Activated CD8-positive, alpha-beta memory T cell treated with anti-CD3 and anti-CD28 coated beads for 48 hours (primary cell): ENCODE data around the gene LNX2.

Experiments
- DNase-seq, 3 experiments: peaks; one replicate each; pipeline ENCODE4 v3.0.0-alpha.2; 2020; ENCODE audit warnings: low read depth in 2 of 3, low spot score in 2 of 3

The LNX2 gene

DNA sequence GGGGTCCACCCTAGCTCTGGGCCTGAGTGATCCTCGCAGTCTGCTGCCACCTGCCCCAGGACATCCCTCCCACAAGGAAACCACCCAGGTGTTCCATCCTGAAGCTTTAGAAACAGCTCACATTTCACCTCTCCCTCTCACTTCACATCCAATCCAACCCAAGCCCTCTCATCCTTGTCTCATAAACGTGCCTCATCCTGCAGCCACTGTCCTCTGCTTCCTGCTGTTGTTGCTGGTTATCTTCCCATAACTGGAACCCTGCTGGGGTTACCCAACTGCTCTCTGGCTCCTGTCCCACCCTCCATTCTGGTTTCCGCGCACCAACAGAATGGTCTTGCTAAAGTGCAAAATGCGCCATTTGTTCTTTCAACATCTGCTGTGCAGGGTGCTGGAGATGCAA is 110.2 kb downstream of the LNX2 start:
- DNase-seq = no peak

DNA sequence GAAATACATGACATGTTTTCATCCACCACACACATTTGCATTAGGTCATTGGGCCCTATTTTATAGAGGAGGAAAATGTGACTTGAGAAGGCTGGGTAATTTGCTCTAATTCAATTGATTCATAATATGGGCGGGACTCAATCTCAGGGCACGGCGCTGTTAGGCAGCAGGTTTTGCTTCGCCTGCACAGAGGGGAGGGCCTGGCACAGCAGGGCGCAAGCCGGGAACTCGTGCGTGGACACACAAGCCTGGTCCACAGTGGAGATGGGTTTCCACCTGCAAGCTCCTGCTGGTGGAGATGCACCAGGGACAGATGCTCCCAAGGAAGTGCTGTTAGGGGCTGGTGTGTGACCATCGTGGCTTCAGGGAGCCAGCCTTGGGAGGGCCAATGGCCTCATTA is 111.5 kb downstream of the LNX2 start:
- no peak for DNase-seq

DNA sequence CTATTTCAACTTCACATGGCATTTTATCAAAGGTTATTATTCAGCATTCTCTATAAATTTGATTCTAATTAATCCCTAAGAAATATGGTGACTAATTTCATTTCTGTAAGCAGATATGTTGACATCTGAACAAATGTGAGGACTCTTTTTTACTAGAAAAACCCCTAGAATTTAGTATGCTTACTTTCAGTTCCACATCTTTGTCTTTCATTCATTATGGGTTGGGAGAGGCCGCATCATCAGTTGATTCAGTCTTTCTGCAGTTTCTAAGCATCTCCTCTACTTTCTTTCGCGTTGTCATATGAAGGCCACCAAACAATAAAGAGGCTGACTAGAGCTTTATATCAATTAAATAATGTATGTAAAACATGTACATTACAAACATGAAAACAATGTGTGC is 114.5 kb downstream of the LNX2 start:
- DNase-seq = no peak

DNA sequence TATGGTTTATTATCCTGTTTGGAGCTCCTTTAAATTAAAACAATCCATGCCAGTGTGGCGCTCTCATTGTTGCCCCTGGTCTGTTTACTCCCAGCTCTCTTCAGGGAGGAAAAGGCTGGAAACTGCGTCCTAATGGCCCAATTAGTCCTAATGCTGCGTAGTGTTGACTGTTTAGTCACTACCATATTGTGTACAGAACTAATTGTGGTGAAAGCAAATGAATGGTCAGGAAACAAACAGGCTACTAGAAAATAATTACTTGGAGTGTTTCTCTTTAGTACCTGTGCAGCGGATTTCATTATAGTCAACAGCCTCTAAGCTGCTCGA is 115.5 kb downstream of the LNX2 start:
- DNase-seq = no peak

DNA sequence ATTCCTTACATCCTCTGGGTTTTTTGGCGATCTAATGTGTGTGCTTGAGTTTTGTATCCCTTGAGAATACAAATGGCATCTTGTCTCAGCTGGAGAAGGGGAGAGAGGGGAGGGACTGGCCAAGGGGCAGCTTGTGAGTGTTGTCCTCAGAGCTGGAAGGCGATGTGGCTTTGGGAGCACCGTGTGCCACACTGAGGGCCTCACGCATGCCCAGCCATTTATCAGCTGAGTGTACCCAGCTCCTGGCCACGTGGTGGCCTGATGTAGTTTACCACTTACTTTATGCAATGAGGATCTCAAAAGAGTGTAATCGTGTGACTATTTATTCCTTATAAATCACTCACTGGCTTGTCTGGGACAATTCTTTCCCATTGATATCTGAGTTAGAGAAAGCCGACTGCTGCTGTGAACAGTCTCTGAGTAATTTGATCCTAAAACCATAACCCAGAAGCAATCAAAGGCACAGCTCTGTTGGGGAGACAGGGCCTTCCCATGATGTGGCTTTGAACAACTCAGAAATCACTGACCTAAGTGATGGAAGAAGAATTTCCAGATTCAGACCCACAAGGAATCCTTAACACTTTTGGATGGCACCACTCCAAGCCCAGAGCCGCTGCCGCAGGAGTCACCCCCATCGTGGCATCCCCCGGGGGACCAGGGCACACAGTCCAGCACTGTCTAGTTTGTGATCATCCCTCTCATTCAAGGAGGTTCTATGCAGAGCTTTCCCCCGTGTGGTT is 116.0 kb downstream of the LNX2 start:
- DNase-seq = no peak

DNA sequence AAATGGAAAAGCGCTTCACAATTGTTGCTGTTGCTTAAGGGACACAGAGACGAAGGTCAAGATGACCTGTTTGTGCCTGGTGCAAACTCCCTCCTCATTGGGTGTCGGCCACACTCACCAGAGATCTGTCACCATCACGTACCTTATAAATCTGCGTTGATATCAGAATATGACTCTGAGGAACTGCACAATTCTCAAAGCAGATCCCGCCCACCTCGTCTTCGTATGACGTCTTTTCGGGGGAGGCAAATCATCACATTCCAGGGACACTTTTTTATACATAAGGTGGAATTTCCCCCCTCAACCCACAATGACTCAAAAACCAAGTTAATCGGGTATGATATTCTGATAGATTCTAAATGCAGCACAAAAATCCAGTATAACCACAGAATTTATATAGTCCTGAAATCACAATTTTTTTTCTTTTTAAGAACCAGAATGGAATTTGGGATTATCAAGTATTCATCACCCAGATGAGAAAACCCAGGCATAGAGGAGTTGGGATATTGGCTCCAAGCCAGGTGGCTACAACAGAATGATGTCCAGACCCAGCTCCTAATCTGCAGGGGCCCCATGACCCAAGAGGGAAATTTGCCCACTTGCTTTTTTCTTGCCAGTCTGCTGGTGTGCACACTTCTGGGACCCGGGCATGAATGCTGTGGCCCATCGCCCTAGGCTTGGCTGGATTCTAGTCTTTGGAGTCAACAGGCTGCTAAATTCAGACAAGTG is 119.4 kb downstream of the LNX2 start:
- no peak for DNase-seq

DNA sequence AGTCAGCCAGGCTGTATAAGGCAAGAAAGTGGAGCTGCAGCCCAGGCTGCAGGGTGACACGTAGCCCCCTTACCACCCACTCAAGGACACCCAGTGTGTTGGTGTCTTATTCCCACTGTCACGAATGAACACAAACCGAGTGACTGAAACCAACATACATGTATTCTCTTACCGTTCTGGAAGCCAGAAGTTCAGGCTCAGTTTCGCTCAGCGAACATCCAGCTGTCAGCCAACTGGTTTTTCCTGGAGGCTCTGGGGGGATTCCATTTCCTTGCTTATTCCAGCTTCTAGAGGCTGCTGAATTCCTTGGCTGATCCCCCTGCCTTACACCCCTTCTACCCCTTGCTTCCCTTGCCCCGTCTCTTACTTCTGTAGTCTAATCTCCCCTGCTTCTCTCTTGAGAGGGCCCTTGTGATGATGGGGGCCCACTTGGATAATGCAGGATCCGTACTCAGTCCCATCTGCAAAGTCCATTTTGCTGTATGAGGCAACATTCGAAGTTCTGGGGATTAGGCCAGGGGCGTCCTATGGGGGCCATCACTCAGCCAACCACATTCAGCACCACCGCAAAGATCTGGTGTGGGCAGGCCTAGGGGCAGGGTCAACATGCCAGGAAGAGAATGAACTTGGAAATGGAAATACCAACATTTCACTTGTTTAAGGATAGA is 122.6 kb downstream of the LNX2 start:
- DNase-seq = no peak

DNA sequence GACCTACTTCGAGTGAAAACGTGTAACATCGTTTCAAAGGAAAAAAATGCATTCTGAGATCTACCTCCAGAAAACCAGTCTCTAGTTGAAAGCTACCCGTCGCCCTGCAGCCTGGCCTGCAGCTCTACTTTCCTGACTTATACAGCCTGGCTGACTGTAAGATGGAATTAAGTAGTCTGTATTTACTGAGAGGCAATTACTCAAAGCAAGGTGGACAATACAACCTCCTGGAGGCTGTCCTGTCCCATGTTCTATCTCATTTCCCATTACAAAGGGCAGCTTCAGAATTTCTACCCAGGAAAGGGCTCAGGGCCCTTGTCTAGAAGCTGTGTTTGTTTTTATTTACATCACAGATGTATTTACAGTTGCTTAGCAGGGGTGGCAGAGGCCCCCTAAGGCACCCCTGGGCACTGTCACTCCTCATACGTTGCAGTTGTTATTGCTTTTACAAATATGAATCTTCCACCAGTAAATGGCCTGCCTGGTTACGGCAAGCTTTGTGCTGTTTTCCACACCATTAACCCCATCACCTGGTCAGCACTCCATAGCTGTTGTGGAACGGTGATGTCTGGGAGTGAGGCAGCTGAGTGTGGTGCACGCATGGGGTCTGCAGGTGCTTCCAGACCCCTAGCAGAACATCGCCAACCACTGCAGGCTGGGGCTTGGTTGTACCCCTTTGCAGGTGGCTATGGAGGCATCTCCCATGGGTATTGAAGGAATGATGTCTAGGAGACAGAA is 123.6 kb downstream of the LNX2 start:
- no peak for DNase-seq

DNA sequence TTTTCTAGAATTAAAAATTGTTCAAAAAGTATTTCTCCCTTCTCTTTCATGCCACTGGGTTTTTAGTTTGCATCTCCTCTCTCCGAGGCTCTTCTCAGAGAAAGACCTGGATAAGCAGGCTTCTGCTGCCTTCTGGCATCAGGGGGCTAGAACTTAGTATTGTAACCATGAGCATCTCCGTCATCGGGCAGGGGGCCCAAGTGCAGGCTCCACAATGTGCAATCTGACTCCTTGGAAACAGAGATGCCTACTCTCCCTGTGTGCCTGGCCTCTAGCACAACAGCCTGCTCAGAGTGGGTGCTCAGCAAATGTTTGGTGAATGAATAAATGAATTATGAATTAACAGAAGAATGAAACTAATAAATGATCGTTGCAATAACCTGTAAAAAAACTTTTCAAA is 124.3 kb downstream of the LNX2 start:
- no peak for DNase-seq
